Mesenchymal stem cell (in vitro differentiated cells and primary cell): ENCODE results near the gene ANO3.

Source experiments
- DNase-seq: peaks from one replicate; pipeline ENCODE4 v3.0.0-alpha.2; 2013
- H2AFZ ChIP-seq: one replicate; pipeline ENCODE4 v1.6.1; 2013; ENCODE audit warnings: low read depth, mild to moderate bottlenecking, control low read depth, inconsistent platforms, low read length, moderate library complexity
- H2AK5ac ChIP-seq: 2 replicates; pipeline ENCODE4 v1.6.1; 2013; ENCODE audit warnings: low read length, moderate library complexity, mild to moderate bottlenecking, inconsistent platforms; ENCODE audit not compliant: severe bottlenecking
- H2BK120ac ChIP-seq: one replicate; pipeline ENCODE4 v1.6.1; 2013; ENCODE audit warnings: low read depth, mild to moderate bottlenecking, inconsistent platforms, low read length, moderate library complexity
- H2BK12ac ChIP-seq, 2 experiments: one replicate each; pipeline ENCODE4 v1.6.1; 2013; ENCODE audit warnings: inconsistent platforms in 2 of 2, low read length in 2 of 2, mild to moderate bottlenecking in 2 of 2, moderate library complexity in 2 of 2, control low read depth in 1 of 2
- H2BK15ac ChIP-seq: one replicate; pipeline ENCODE4 v1.6.1; 2013; ENCODE audit warnings: mild to moderate bottlenecking, low read depth, inconsistent platforms; ENCODE audit not compliant: poor library complexity, severe bottlenecking
- H2BK5ac ChIP-seq: 2 replicates; pipeline ENCODE4 v1.6.1; 2013; ENCODE audit warnings: low read depth, mild to moderate bottlenecking, low read length, control low read depth, inconsistent platforms; ENCODE audit not compliant: poor library complexity, severe bottlenecking
- H3K14ac ChIP-seq, 2 experiments: one replicate each; pipeline ENCODE4 v1.6.1; 2013; ENCODE audit warnings: inconsistent platforms in 2 of 2, low read length in 2 of 2, control low read depth in 1 of 2, mild to moderate bottlenecking in 1 of 2, moderate library complexity in 1 of 2
- H3K18ac ChIP-seq, 2 experiments: one replicate each; pipeline ENCODE4 v1.6.1; 2013; ENCODE audit warnings: inconsistent platforms in 2 of 2, low read length in 2 of 2, control low read depth in 1 of 2, low read depth in 1 of 2, mild to moderate bottlenecking in 1 of 2
- H3K23ac ChIP-seq, 2 experiments: one replicate each; pipeline ENCODE4 v1.6.1; 2013; ENCODE audit warnings: inconsistent platforms in 2 of 2, low read length in 2 of 2, mild to moderate bottlenecking in 2 of 2, moderate library complexity in 2 of 2, control low read depth in 1 of 2
- H3K27ac ChIP-seq: 2 replicates; pipeline ENCODE4 v1.5.1; 2013; ENCODE audit warnings: mild to moderate bottlenecking, moderate library complexity, low read length, control low read depth, inconsistent platforms; ENCODE audit not compliant: poor library complexity, severe bottlenecking
- H3K27me3 ChIP-seq, 2 experiments: 2 replicates each; pipeline versions ENCODE4 v1.6.1 to v1.7.0; 2013; ENCODE audit warnings: low read length in 2 of 2, mild to moderate bottlenecking in 2 of 2, moderate library complexity in 2 of 2, control low read depth in 1 of 2, inconsistent platforms in 1 of 2; ENCODE audit not compliant: control insufficient read depth in 1 of 2, insufficient read depth in 1 of 2
- H3K36me3 ChIP-seq, 2 experiments: 2 replicates each; pipeline versions ENCODE4 v1.6.1 to v1.7.0; 2013; ENCODE audit warnings: low read length in 2 of 2, control low read depth in 1 of 2, inconsistent platforms in 1 of 2, low read depth in 1 of 2, mild to moderate bottlenecking in 1 of 2; ENCODE audit not compliant: insufficient read depth in 2 of 2, control insufficient read depth in 1 of 2
- H3K4ac ChIP-seq, 2 experiments: one replicate each; pipeline ENCODE4 v1.6.1; 2013; ENCODE audit warnings: inconsistent platforms in 2 of 2, low read length in 2 of 2, mild to moderate bottlenecking in 2 of 2, moderate library complexity in 2 of 2, control low read depth in 1 of 2, low read depth in 1 of 2
- H3K4me1 ChIP-seq: 2 replicates; pipeline ENCODE4 v1.6.1; 2013; ENCODE audit warnings: low read depth, low read length, control low read depth; ENCODE audit not compliant: control insufficient read depth, insufficient read depth
- H3K4me2 ChIP-seq: 2 replicates; pipeline ENCODE4 v1.6.1; 2013; ENCODE audit warnings: low read length, mild to moderate bottlenecking, inconsistent platforms; ENCODE audit not compliant: poor library complexity, severe bottlenecking
- H3K4me3 ChIP-seq, 2 experiments: 2 replicates each; pipeline versions ENCODE4 v1.5.1 to v1.7.0; 2013; ENCODE audit warnings: low read length in 2 of 2, mild to moderate bottlenecking in 2 of 2, control low read depth in 1 of 2, low read depth in 1 of 2; ENCODE audit not compliant: insufficient read depth in 1 of 2
- H3K79me1 ChIP-seq: replicated peaks from 2 replicates; pipeline ENCODE4 v1.6.1; 2013; ENCODE audit warnings: mild to moderate bottlenecking, control low read depth, low read length, inconsistent platforms; ENCODE audit not compliant: poor library complexity, severe bottlenecking
- H3K9ac ChIP-seq: 2 replicates; pipeline ENCODE4 v1.7.0; 2013; ENCODE audit warnings: mild to moderate bottlenecking, low read length, moderate library complexity
- H3K9me3 ChIP-seq: 2 replicates; pipeline ENCODE4 v1.7.0; 2013; ENCODE audit warnings: mild to moderate bottlenecking, low read length; ENCODE audit not compliant: control insufficient read depth
- H4K8ac ChIP-seq: one replicate; pipeline ENCODE4 v1.6.1; 2013; ENCODE audit warnings: inconsistent platforms, mild to moderate bottlenecking, low read length, moderate library complexity
- H4K91ac ChIP-seq: one replicate; pipeline ENCODE4 v1.6.1; 2013; ENCODE audit warnings: mild to moderate bottlenecking, low read length, inconsistent platforms
- WGBS: methylation state at CpG from one replicate; pipeline ENCODE4 v1.1.7; 2013; ENCODE audit warnings: mixed read lengths; 5-methylcytosine and 5-hydroxymethylcytosine counted together

ANO3 gene

GRCh38 chr11:26321516-26321915 is 10.4 kb upstream of the ANO3 start:
- Histone ChIP-seq H2BK120ac (no peak overlapping the region), H3K36me3 (no peaks in the 10 kb centered on the region), H3K4ac (no peak overlapping the region), H3K23ac (no peak overlapping the region), H3K4me3 (no peak overlapping the region), H3K27ac (no peak overlapping the region), H2AK5ac (no peak overlapping the region), H2BK15ac (no peak overlapping the region), H3K27me3 (no peaks in the 10 kb centered on the region), H4K91ac (no peak overlapping the region), H3K9me3 (no peaks in the 10 kb centered on the region), H3K14ac (no peak overlapping the region), H2AFZ (no peak overlapping the region), H2BK12ac (no peak overlapping the region), H3K4me2 (no peak overlapping the region), H3K79me1 (no peaks in the 10 kb centered on the region), H3K9ac (no peak overlapping the region), H3K4me1 (no peaks in the 10 kb centered on the region), H4K8ac (no peak overlapping the region), H2BK5ac (no peak overlapping the region), H3K18ac (no peak overlapping the region)
- DNase-seq: no peak

GRCh38 chr11:26322335-26323067 is 9.4 kb upstream of the ANO3 start:
- Histone ChIP-seq H2BK15ac (no peak overlapping the region), H3K4me1 (no peaks in the 10 kb centered on the region), H2AK5ac (no peak overlapping the region), H3K9me3 (no peaks in the 10 kb centered on the region), H3K27ac (no peak overlapping the region), H3K9ac (no peak overlapping the region), H2BK12ac (no peak overlapping the region), H2AFZ (no peak overlapping the region), H3K4me2 (no peak overlapping the region), H3K4me3 (no peak overlapping the region), H3K4ac (no peak overlapping the region), H3K27me3 (no peaks in the 10 kb centered on the region), H3K79me1 (no peaks in the 10 kb centered on the region), H3K36me3 (no peaks in the 10 kb centered on the region), H3K23ac (no peak overlapping the region), H4K8ac (no peak overlapping the region), H2BK5ac (no peak overlapping the region), H3K14ac (no peak overlapping the region), H2BK120ac (no peak overlapping the region), H4K91ac (no peak overlapping the region), H3K18ac (no peak overlapping the region)
- DNase-seq: no peak
- no CpG with 5 or more reads among the region's 1 CpG for WGBS

- no peak overlapping the region for H3K18ac ChIP-seq
- no peak overlapping the region for H3K9ac ChIP-seq
Measured at GRCh38 chr11:26323837-26324236, 8.1 kb upstream of the ANO3 start.

GRCh38 chr11:26324270-26324669 is 7.7 kb upstream of the ANO3 start:
- DNase-seq: no peak

More at GRCh38 chr11:26323837-26324236, 8.1 kb upstream of the ANO3 start:
- Histone ChIP-seq H3K9me3 (no peaks in the 10 kb centered on the region), H2AFZ (no peak overlapping the region), H3K4me1 (no peaks in the 10 kb centered on the region), H3K4me2 (no peak overlapping the region), H3K27ac (no peak overlapping the region), H2BK15ac (no peak overlapping the region), H2BK12ac (no peak overlapping the region), H3K36me3 (no peaks in the 10 kb centered on the region), H3K27me3 (peaks cover 0 to 3% of the 10 kb centered on the region in 2 experiments), H3K14ac (no peak overlapping the region), H4K91ac (no peak overlapping the region), H3K4ac (no peak overlapping the region), H2AK5ac (no peak overlapping the region), H2BK120ac (no peak overlapping the region), H3K4me3 (no peak overlapping the region), H3K79me1 (no peaks in the 10 kb centered on the region), H3K23ac (no peak overlapping the region), H4K8ac (no peak overlapping the region), H2BK5ac (no peak overlapping the region)
- no peak for DNase-seq

More at GRCh38 chr11:26324270-26324669, 7.7 kb upstream of the ANO3 start:
- Histone ChIP-seq H3K27me3 (peaks cover 0 to 3% of the 10 kb centered on the region in 2 experiments), H4K91ac (no peak overlapping the region), H3K4ac (no peak overlapping the region), H2BK15ac (no peak overlapping the region), H2BK5ac (no peak overlapping the region), H3K4me1 (no peaks in the 10 kb centered on the region), H3K18ac (no peak overlapping the region), H3K27ac (no peak overlapping the region), H3K4me2 (no peak overlapping the region), H2AK5ac (no peak overlapping the region), H2BK120ac (no peak overlapping the region), H2BK12ac (no peak overlapping the region), H3K9me3 (no peaks in the 10 kb centered on the region), H3K79me1 (no peaks in the 10 kb centered on the region), H3K36me3 (no peaks in the 10 kb centered on the region), H3K9ac (no peak overlapping the region), H4K8ac (no peak overlapping the region), H2AFZ (no peak overlapping the region), H3K23ac (no peak overlapping the region), H3K4me3 (no peak overlapping the region), H3K14ac (no peak overlapping the region)
- WGBS: 100% methylated on average over 2 of the region's 2 CpGs
